Mesendoderm (in vitro differentiated cells): ENCODE measurements around the gene MOB4.

Experiments used
- DNase-seq: peaks from one replicate; pipeline ENCODE4 v3.0.0; 2013
- H2AK5ac ChIP-seq: 2 replicates; pipeline ENCODE4 v1.6.1; 2013; ENCODE audit warnings: low read length, inconsistent platforms
- H2BK120ac ChIP-seq: 2 replicates; pipeline ENCODE4 v1.6.1; 2013; ENCODE audit warnings: low read depth, mild to moderate bottlenecking, low read length, moderate library complexity, mixed read lengths
- H2BK15ac ChIP-seq: replicated peaks from 2 replicates; pipeline ENCODE4 v1.6.1; 2013; ENCODE audit warnings: low read depth, mild to moderate bottlenecking, moderate library complexity
- H2BK5ac ChIP-seq: 2 replicates; pipeline ENCODE4 v1.6.1; 2013; ENCODE audit warnings: low read length, inconsistent platforms
- H3K18ac ChIP-seq: 2 replicates; pipeline ENCODE4 v1.6.1; 2013; ENCODE audit warnings: mild to moderate bottlenecking, low read length, mixed read lengths
- H3K23ac ChIP-seq: one replicate; pipeline ENCODE4 v1.6.1; 2013; ENCODE audit warnings: low read length
- H3K27ac ChIP-seq: 2 replicates; pipeline ENCODE4 v1.5.1; 2013; ENCODE audit warnings: low read depth, mild to moderate bottlenecking, inconsistent platforms, low read length, moderate library complexity
- H3K27me3 ChIP-seq: 2 replicates; pipeline ENCODE4 v1.6.1; 2013; ENCODE audit warnings: low read length, control low read depth, mild to moderate bottlenecking, inconsistent platforms; ENCODE audit not compliant: insufficient read depth, poor library complexity
- H3K36me3 ChIP-seq: 2 replicates; pipeline ENCODE4 v1.6.1; 2013; ENCODE audit warnings: low read length, inconsistent platforms; ENCODE audit not compliant: control insufficient read depth, insufficient read depth
- H3K4ac ChIP-seq: one replicate; pipeline ENCODE4 v1.6.1; 2013; ENCODE audit warnings: low read depth, mild to moderate bottlenecking, low read length, moderate library complexity
- H3K4me1 ChIP-seq: 2 replicates; pipeline ENCODE4 v1.6.1; 2013; ENCODE audit warnings: low read depth, low read length, inconsistent platforms; ENCODE audit not compliant: control insufficient read depth
- H3K4me2 ChIP-seq: 2 replicates; pipeline ENCODE4 v1.6.1; 2013; ENCODE audit warnings: low read length
- H3K4me3 ChIP-seq: 2 replicates; pipeline ENCODE4 v1.5.1; 2013; ENCODE audit warnings: mild to moderate bottlenecking, low read length
- H3K56ac ChIP-seq: one replicate; pipeline ENCODE4 v1.6.1; 2013; ENCODE audit warnings: low read length
- H3K79me1 ChIP-seq: 2 replicates; pipeline ENCODE4 v1.6.1; 2013; ENCODE audit warnings: low read length, inconsistent platforms
- H3K79me2 ChIP-seq: 2 replicates; pipeline ENCODE4 v1.6.1; 2013; ENCODE audit warnings: mild to moderate bottlenecking, low read length; ENCODE audit not compliant: control insufficient read depth, insufficient read depth
- H3K9ac ChIP-seq: 2 replicates; pipeline ENCODE4 v1.6.1; 2013; ENCODE audit warnings: low read length, inconsistent platforms
- H4K5ac ChIP-seq: one replicate; pipeline ENCODE4 v1.6.1; 2013; ENCODE audit warnings: low read length
- H4K8ac ChIP-seq: one replicate; pipeline ENCODE4 v1.6.1; 2013; ENCODE audit warnings: low read depth, mild to moderate bottlenecking, control low read depth, low read length, moderate library complexity
- WGBS: extraction: QIAGEN DNeasy Blood & Tissue Kit; methylation state at CpG from one replicate; pipeline ENCODE4 v1.1.7; 2013; ENCODE audit warnings: low lambda C conversion rate, missing lambda C conversion rate; ENCODE audit not compliant: insufficient coverage; ENCODE audit errors: extremely low coverage; 5-methylcytosine and 5-hydroxymethylcytosine counted together

MOB4 gene

DNA sequence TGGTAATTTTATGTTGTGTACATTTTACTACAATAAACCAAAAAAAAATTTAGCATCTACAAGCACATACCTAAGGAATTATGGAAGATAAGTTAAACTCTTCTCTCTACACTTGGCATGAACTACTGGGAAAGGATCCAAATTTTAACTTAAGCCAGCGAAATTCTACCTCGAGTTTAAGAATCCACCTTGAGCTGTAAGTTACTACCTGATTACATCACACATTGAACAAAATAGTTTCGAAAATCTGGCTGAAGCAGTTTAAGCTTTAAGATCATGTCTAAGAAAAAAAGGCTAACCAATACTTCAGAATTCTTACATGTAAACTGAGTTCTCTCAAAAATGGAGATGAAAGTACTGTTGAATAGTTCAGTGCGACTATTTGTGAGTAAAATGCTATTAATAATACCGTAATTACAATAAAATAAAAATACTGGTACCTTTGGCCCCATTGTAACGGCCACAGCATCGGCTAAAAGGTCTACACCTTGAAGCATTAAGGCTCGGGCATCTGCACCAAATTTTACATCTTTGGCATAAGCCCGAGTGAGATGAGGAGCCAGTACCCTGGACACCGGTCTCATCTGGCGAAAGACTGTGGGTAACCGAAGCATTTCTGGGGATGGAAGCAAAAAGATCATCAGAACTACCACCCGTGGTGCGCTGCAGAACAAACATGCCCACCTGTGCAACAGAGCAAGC, 17.5 kb upstream of the MOB4 start:
- no peak overlapping the region for H2AK5ac ChIP-seq
- H3K4ac ChIP-seq = no peak overlapping the region
- H3K79me1 ChIP-seq = no peaks in the 10 kb centered on the region
- H3K23ac ChIP-seq = no peak overlapping the region
- peak overlapping the region; percentile 79 for H3K4me3 ChIP-seq
- peak overlapping the region; percentile 96 for H3K27ac ChIP-seq
- peak overlapping the region; percentile 90 for H3K9ac ChIP-seq
- no peak for DNase-seq
- H2BK15ac ChIP-seq = no peak overlapping the region
- peaks cover 70% of the 10 kb centered on the region for H3K79me2 ChIP-seq
- peaks cover 5% of the 10 kb centered on the region for H3K36me3 ChIP-seq
- H3K4me2 ChIP-seq = peak overlapping the region; percentile 57
- no peak overlapping the region for H2BK120ac ChIP-seq
- H2BK5ac ChIP-seq = no peak overlapping the region
- H3K27me3 ChIP-seq = no peaks in the 10 kb centered on the region
- H3K4me1 ChIP-seq = peaks cover 2% of the 10 kb centered on the region
- whole genome bisulfite sequencing = no CpG with 5 or more reads among the region's 14 CpGs
- no peak overlapping the region for H3K18ac ChIP-seq
- no peak overlapping the region for H4K8ac ChIP-seq
- H3K56ac ChIP-seq = peak overlapping the region; percentile 98
- H4K5ac ChIP-seq = no peak overlapping the region

DNA sequence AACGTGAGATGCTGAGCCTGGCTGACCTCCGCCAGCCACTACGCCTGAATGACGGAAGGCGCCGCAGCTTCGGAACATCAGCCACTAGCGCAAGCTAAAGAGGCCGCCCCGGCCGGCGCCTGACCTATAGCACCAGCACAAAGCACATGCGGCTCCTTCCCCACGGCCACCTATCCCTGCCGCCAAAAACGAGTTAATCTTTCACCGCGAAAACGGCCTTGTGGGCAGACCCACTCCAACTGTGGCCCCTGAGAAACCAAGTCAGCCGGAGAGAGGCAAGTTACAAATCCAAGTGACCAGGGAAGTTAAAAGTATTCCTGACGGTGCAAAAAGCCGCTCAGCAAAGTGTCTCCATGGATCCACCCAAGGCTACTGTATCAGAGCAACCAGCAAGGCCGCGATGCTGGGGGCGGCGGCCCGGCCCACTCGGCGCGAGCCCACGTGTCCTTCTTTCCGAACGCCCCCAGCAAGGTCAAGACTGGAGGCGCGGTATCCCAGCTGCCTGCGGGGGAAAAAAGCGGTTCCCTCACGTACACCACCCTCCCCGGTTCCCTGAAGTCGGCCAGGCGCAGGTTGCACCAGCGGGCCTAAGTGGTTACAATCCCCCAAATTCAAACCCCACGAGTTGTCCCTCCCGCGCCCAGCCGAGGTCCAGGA, 16.8 kb upstream of the MOB4 start:
- Histone ChIP-seq H2BK5ac (peak overlapping the region; percentile 57), H3K79me2 (peaks cover 71% of the 10 kb centered on the region), H3K4me2 (peak overlapping the region; percentile 57), H3K4me3 (peak overlapping the region; percentile 79), H3K36me3 (peaks cover 5% of the 10 kb centered on the region), H3K4me1 (peaks cover 2% of the 10 kb centered on the region), H4K8ac (no peak overlapping the region), H2BK120ac (no peak overlapping the region), H4K5ac (no peak overlapping the region), H3K4ac (peak overlapping the region; percentile 94), H3K56ac (peak overlapping the region; percentile 98), H3K23ac (peak overlapping the region; percentile 84), H3K27ac (peak overlapping the region; percentile 96), H2AK5ac (peak overlapping the region; percentile 8), H3K79me1 (peaks cover 1% of the 10 kb centered on the region), H3K27me3 (no peaks in the 10 kb centered on the region), H3K9ac (peak overlapping the region; percentile 90), H2BK15ac (no peak overlapping the region), H3K18ac (peak overlapping the region; percentile 88)
- WGBS = no CpG with 5 or more reads among the region's 46 CpGs
- peak; percentile 66 for DNase-seq

DNA sequence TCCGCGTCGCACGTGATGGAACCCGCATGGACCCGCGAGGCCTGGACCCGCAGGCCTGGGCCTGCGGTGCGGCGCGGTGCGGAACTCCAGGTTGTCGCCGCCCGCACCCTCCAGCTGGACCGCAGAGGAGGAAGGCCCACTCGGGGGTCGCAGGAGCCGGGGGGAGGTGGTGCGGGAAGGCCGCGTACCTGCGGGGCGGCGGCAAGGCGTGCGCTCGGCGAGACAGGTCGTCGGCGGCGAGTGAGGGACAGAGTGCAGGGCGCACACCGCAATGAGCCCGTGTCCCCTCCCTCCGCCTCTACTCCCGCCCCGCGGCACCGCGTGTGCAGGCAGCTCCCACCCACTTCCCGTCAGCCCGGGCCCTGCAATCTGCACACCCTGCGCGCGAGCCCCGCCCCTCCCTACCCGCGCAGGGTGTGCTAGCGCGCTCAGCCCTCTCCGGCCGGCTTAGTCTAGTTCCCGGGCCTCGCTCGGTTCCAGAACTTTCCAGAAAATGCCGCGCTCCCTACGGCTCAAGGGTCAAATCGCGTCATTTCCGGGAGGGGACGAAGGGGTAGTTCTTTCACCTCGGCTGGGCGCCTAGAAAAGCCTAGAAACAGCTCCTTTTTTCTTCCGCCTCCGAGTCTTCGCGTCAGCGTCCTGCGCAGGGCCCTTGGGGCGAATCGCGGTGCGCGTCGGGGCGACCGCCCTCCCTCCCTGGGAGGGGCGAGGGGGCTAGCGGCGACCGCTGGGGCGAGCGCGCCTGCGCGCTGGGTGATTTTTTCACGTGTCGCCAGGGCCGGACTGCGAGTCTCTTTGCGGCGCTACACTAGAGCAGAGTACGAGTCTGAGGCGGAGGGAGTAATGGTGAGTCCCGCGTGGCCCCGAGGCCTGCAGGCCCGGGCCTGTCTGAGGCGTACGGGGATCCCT, 16.0 kb upstream of the MOB4 start, which contains the start of the genes HSPD1 and HSPE1:
Gene HSPD1, minus strand, starts transcription at position 247 of the 909 bp plus-strand sequence. CDS start 992 bp downstream, outside the sequence.
Gene HSPE1, plus strand, starts transcription at position 786 of the 909 bp plus-strand sequence. Its CDS starts 58 bp downstream, at position 844.
- H3K27ac ChIP-seq = peak within 1 kb of the TSS; percentile 96
- H3K79me2 ChIP-seq = peaks cover 74% of the 10 kb centered on the region
- H2BK15ac ChIP-seq = no peak within 1 kb of the TSS
- peak within 1 kb of the TSS; percentile 58 for H4K8ac ChIP-seq
- no CpG with 5 or more reads among the region's 104 CpGs for WGBS
- H3K4me2 ChIP-seq = peak within 1 kb of the TSS; percentile 57
- peak within 1 kb of the TSS; percentile 23 for H2BK120ac ChIP-seq
- peak within 1 kb of the TSS; percentile 99 for H3K56ac ChIP-seq
- peaks cover 5% of the 10 kb centered on the region for H3K36me3 ChIP-seq
- H2BK5ac ChIP-seq = peak within 1 kb of the TSS; percentile 65
- H3K23ac ChIP-seq = peak within 1 kb of the TSS; percentile 84
- peak; percentile 100 for DNase-seq
- peak within 1 kb of the TSS; percentile 98 for H3K4me3 ChIP-seq
- H3K4me1 ChIP-seq = peaks cover 2% of the 10 kb centered on the region
- peaks cover 5% of the 10 kb centered on the region for H3K79me1 ChIP-seq
- peak within 1 kb of the TSS; percentile 95 for H3K18ac ChIP-seq
- H3K9ac ChIP-seq = peak within 1 kb of the TSS; percentile 99
- H2AK5ac ChIP-seq = peak within 1 kb of the TSS; percentile 83
- H3K27me3 ChIP-seq = no peaks in the 10 kb centered on the region
- H3K4ac ChIP-seq = peak within 1 kb of the TSS; percentile 94
- H4K5ac ChIP-seq = no peak within 1 kb of the TSS

DNA sequence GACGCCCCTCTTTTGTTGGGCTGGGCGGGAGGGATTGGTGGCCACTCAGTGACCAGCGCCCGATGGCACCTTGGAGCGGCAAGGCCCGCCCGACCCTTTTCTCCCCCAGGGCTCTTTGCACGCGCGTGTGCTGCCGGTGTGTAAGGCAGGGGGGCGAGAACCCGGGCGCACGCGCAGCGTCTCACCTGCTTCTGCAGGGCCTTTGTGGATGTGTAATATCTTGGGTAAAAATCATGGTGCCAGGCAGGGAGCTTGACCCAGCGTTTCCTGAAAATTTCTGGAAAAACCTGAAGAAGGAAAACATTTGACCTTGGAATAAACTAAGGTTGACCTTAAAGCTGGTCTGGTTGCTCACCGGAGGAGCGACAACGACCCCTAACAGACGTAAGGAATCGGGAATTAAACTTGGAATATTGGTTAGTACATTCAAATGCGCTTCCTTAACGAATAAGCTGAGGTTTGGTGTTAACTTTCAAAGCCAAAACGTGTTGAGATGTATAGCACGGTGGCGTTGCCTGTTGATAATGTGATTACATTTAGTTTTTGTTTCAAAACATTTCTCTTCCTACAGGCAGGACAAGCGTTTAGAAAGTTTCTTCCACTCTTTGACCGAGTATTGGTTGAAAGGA, 15.2 kb upstream of the MOB4 start:
- Histone ChIP-seq H2BK120ac (peak overlapping the region; percentile 23), H3K27me3 (no peaks in the 10 kb centered on the region), H2BK15ac (no peak overlapping the region), H3K56ac (peak overlapping the region; percentile 99), H3K27ac (peak overlapping the region; percentile 96), H3K4me2 (peak overlapping the region; percentile 45), H4K8ac (peak overlapping the region; percentile 58), H3K79me2 (peaks cover 69% of the 10 kb centered on the region), H3K9ac (peak overlapping the region; percentile 99), H3K36me3 (peaks cover 3% of the 10 kb centered on the region), H4K5ac (no peak overlapping the region), H3K4ac (peak overlapping the region; percentile 92), H3K23ac (peak overlapping the region; percentile 25), H3K4me3 (peak overlapping the region; percentile 98), H3K4me1 (peaks cover 2% of the 10 kb centered on the region), H3K79me1 (peaks cover 5% of the 10 kb centered on the region), H2BK5ac (peak overlapping the region; percentile 65), H2AK5ac (peak overlapping the region; percentile 83), H3K18ac (peak overlapping the region; percentile 95)
- DNase-seq = no peak
- WGBS = no CpG with 5 or more reads among the region's 30 CpGs

DNA sequence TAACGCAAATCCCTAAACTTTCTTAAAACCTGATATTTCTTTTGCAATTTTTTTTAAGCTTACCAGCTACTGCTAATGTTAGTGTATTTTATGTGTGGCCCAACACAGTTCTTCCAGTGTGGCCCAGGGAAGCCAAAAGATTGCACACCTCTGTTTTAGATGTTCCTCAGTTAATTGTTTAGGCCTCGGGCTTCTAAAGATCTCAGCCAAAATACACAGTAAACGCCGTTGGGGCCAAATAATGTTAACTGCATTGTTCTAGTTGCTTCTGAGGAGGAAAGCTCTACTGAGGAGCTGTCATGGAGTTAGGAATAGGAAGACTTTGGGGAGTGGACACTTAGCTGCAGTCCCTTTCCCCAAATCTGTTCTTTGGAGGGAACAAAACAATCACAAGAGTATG, 13.7 kb upstream of the MOB4 start:
- H2AK5ac ChIP-seq = no peak overlapping the region
- no peak overlapping the region for H3K27ac ChIP-seq
- H3K23ac ChIP-seq = no peak overlapping the region
- no peak overlapping the region for H3K18ac ChIP-seq
- H4K5ac ChIP-seq = no peak overlapping the region
- no peaks in the 10 kb centered on the region for H3K27me3 ChIP-seq
- H3K79me2 ChIP-seq = peaks cover 53% of the 10 kb centered on the region
- WGBS = no CpG with 5 or more reads among the region's 4 CpGs
- peak overlapping the region; percentile 58 for H3K56ac ChIP-seq
- H2BK5ac ChIP-seq = no peak overlapping the region
- H2BK120ac ChIP-seq = no peak overlapping the region
- peaks cover 2% of the 10 kb centered on the region for H3K4me1 ChIP-seq
- no peak for DNase-seq
- no peak overlapping the region for H4K8ac ChIP-seq
- peak overlapping the region; percentile 38 for H3K9ac ChIP-seq
- H3K4ac ChIP-seq = no peak overlapping the region
- H3K4me3 ChIP-seq = peak overlapping the region; percentile 6
- H3K36me3 ChIP-seq = no peaks in the 10 kb centered on the region
- H3K79me1 ChIP-seq = peaks cover 5% of the 10 kb centered on the region
- H3K4me2 ChIP-seq = peak overlapping the region; percentile 30
- H2BK15ac ChIP-seq = no peak overlapping the region
